Medulla oblongata (tissue), 1 donor: ENCODE data around the gene LBX2.

Experiments used
- DNase-seq: peaks from one replicate; pipeline ENCODE4 v3.0.0-alpha.2; 2015; ENCODE audit errors: extremely low spot score

LBX2 gene, protein sequence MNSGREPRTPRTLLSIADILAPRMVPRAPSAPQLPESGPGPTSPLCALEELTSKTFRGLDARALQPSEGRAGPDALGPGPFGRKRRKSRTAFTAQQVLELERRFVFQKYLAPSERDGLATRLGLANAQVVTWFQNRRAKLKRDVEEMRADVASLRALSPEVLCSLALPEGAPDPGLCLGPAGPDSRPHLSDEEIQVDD

DNA sequence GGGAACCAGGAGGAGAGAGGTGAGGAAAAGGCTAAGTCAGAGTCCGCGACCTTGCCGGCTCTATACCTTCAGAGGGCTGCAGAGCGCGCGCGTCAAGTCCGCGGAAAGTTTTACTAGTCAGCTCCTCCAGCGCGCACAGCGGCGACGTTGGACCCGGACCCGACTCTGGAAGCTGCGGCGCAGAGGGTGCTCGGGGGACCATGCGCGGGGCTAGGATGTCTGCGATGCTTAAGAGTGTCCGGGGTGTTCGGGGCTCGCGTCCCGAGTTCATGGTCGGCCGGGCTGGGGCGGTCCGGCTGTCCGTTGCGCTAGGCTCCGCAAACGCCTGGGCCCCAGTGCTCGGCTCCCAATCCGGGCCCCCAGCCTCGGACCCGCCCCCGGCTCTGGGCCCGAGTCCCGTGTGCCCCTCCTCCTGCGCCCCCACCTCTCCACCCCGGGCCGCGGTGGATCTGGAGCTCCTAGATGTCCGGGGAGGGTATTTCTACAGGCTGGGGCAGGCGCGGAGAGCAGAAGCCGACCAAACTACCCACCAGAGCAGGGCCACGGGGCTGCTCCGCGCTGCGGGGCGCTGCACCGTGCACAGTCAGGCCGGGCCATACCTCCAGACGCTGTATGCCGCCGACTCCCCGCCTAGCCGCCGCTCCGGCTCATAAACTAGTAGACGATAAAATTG, at the start of gene LBX2:
Gene LBX2 (minus strand): TSS at position 337 of the 673 bp plus-strand sequence. CDS start 66 bp downstream, at position 271.
- DNase-seq, result no peak

DNA sequence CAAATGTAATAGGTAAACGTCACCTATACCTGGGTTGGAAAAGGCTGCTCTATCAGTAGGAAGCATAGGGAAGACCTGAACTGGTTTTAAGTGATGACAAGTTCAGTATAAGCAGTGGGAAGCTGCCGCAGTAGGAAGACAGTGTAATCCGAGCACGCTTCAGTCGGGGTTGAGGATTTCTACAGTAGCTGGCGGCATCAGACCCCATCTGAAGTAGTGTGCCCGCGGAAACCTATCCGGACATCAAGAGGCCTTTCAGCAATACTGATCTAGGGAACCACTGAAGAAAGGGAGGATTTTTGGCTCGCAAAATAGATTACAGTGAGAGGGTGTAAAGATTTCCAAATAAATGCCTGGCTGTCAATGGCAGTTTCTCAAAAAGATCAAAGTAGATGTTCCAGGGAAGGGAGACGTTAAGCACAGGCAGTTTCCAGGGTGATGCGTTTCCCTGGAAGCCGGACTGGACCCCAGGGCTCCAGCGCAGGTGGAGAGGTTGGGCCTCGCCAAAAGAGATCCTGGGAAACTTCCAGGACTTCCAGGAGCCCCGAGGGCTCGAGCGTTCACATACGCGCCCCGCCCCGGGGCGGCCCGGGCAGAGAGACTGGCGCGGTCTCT, 49.0 kb upstream of the LBX2 start:
- DNase-seq, result no peak

DNA sequence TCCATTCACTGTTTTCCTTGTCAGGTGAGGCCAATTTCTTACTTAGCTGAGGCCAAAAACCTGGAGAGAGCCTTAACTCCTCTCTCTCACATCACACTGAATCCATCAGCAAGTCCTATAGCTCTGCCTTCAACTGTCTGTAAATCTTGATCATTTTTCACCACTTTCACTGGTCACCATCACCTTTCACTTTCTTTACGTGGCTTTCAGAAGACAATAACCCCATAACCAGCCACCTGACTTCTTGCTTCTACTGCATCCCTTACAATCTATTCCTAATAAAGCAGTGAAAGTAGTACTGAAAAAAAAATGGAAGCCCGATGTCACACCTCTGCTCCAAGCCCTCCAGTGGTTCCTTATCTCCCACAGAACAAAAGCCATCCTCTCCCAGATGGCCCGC, 46.6 kb upstream of the LBX2 start:
- no peak for DNase-seq

DNA sequence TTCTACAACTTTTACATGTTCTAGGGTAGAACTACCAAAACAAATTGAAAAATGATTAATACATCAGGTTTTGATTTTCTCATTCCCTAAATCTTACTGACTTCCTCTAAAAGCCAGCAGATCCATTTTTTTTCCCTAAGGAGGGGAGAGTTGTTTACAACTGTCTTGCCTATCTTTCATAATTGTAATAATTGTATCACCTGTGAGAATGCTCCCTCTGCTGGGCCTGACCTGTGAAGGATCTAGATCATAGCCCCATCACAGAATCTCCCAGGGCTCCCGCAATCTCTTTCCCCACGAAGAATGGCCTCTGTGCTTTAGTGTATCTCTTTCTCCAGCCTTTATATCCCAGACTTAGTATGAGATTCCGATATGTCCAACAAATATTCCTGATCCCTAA, 45.2 kb upstream of the LBX2 start:
- DNase-seq, result no peak

DNA sequence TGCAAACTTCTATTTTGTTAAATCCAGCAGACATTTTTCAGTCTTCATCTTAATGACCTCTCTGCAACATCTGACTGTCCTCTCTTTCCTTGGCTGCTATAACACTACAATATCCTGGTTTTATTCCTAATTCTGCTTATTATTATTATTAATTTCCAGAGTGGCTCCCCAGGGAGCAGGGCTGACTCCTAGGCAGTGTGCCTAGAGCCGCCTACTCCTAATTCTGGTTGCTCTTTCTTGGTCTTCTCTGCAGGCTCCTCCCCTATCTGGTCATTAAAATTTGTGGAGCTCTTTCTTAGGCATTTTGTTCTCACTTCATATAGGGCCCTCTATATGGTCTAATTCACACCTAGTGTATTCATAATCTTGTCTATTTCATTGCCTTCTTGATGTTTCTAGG, 43.6 kb upstream of the LBX2 start:
- no peak for DNase-seq

DNA sequence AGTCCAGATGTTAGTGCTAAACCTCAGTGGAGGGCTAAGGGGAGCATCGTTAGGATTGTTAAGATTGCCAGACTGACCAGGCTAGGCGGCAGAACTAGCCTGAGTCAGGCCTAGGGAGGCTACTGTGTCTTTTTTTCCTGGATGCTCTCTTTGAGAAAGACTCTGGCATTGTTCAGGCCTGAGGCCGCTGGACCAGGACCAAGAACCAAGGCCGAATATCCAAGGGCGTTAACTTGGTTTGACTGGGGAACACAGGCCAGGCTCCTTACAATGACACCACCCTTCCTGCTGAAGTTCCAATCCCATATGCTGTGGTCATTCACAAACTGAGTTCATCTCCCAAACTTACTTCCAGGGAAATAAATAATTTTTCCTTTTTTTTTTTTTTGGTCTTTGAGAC, 40.9 kb upstream of the LBX2 start:
- no peak for DNase-seq

DNA sequence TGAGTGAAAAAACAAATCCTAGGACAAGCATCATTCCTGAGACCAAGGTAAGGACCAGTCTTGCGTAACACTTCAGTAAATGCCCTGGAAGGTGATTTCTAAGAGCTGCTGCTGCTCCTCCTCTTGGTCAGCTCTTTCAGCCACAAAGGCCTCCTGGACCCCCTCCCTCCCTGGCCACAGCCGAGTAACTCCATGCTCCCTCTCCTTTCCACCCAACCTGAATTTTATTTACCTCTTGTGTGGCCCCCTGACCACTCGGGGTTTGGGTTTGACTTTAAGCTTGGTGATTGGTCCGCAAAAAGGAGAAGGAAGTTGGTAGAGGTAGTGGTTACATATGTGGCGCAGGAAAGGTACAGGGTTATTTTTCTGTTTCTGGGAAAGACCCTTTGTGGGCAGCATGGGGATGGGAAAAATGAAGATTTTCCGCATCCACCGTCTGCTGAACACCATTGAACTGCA, 39.5 kb upstream of the LBX2 start:
- DNase-seq, result no peak

DNA sequence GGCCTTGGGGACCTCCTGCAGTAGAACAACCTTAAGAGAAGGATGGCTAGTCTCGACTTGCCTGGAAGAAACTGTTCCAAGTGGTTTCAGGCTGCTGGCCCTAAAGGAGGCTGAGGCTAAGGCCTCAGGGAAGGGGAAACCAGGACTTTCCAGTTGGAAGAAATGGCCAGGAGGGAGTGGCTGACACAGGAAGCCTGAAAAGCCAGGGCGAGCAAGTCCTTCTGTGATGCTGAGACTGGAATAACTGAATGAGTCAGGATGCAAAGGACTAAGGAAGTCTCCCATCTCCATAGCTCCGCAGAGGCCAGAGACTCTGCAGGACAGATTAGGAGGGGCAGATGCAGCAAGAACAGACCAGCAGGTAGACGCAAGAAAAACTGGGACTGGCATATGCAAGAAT, 37.7 kb upstream of the LBX2 start:
- no peak for DNase-seq

DNA sequence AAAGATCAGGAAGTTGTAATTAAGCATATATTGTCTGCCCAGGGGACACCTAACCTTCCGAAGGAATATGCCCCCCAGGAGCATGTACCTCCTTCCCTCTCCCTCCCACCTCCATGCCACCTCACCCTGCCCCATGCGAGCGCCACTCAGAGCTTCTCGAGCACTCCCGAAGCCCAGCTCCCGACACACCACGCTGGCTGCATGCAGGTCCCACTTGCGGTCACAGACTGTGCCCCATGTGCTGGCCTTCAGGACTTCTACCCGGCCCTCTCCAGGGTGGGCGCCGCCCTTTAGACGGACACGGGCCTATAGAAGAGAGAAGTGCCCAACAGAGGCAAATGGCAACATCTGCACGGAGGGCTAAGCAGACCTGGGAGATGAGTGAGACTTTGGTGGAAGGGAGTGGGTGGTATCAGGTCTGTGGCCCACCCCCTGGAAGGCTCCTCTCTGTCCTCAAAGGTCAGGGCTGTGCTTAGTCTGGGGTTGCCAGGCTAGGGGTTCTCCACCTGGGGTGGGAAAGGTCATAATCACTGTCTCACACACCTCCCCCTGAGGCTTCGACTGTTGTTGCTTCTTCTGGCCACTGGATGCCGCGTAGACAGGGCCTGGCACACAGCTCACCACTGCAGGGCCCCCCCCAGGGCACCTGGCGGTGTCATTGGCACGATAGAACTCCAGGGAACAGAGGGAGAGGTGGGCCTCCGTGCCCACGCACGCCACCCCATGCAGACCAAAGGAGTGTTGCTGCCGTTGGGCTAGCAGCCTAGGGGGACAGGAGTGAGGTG, 37.0 kb upstream of the LBX2 start:
- DNase-seq, result no peak

DNA sequence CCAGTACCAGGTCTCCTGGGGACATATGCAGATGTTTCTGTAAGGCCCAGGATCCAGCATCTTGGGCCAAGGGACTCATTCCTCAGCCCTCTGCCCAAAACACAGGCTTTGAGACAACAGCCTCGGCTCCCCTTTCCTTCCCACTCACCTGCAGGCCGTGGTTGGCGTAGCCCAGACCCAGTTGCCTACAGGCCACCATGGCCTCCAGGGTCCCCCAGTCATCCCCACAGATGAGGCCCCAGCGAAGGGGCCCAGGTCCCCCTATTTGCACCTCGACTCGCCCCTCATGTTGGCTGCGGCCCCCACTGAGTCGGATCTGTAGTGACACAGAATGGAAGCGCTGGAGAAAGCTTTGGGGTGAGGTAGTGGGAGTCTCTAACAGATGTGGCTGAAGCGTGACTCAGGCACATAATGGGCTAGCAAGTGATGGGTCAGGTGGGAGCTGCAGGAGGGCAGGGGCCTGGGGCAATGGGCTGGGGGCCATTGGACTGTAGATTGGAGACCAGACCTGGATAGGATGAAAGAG, 36.1 kb upstream of the LBX2 start:
- no peak for DNase-seq

DNA sequence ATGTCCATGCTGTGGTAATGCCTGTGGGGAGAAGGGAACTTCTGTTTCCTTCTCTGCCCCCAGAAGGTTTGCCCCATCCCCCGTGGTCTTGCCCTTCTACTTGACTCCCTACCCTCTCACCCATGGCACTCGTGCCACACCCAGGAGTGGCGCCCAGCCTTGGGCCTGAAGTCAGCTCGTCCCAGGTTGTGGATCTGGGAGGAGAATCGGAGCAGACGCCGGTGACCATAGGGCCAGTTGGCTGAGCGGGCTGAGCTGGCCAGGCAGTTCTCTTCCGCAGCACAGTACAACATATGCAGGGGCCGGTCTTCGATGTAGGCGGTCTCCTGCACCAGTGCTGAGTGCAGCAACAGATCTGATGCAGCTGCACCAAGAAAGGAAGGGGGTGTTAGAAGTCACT, 35.0 kb upstream of the LBX2 start:
- no peak for DNase-seq

DNA sequence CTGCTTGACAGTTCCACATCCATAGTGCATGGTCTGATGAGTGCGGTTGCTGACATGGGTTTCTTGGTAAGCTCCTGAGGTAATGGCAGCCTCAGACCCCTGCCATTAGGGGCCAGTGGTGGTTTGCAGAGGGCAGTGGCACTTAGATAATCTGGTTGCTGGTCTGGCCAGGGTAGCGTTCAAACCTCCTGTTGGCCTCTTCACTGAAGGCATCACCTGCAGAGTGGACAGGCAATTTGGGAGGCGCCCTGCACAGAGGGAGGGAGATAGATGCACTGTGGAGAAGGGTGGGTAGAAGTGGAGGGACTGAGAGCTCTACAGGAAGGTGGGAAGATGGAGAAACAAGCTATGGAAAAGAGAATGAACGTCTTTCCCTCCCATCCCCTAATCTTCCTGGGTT, 34.1 kb upstream of the LBX2 start:
- DNase-seq, result no peak

DNA sequence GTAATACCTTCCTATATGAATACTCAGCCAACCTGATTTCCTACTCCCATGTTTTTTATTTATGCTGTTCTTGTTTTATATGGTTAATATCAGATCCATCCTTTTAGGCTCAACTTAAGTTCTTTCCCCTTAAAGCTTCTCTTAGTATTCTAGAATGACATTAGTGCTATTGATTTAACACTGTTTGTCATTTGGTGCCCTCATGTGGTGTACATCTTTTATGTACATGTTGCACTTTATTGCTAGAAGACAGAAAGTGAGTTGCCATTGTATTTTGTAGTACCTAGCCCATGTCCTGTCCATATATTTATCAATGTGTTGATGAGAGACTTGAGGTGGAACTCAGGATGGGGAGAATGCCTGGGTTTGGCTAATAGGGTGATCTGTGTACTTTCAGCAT, 32.8 kb upstream of the LBX2 start:
- DNase-seq, result peak; percentile 46

DNA sequence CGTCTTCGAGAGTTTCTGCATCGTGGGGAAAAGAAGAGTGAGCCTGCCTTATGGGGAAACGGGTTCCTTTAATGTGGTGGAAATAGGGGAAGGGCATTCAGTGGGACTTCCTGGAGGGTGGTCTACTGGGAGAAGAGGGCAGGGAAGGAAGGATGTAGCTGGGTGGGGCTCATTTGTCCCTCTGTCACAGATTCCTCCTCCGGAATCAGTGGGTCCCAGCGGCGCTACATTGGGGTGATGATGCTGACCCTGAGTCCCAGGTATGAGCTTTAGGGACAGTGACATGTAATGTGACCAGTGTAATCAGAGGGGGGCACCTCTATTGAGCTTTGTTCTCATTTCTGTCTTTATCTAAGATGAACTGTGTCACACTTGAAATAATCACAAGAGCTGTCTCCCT, 32.3 kb upstream of the LBX2 start:
- DNase-seq, result no peak

DNA sequence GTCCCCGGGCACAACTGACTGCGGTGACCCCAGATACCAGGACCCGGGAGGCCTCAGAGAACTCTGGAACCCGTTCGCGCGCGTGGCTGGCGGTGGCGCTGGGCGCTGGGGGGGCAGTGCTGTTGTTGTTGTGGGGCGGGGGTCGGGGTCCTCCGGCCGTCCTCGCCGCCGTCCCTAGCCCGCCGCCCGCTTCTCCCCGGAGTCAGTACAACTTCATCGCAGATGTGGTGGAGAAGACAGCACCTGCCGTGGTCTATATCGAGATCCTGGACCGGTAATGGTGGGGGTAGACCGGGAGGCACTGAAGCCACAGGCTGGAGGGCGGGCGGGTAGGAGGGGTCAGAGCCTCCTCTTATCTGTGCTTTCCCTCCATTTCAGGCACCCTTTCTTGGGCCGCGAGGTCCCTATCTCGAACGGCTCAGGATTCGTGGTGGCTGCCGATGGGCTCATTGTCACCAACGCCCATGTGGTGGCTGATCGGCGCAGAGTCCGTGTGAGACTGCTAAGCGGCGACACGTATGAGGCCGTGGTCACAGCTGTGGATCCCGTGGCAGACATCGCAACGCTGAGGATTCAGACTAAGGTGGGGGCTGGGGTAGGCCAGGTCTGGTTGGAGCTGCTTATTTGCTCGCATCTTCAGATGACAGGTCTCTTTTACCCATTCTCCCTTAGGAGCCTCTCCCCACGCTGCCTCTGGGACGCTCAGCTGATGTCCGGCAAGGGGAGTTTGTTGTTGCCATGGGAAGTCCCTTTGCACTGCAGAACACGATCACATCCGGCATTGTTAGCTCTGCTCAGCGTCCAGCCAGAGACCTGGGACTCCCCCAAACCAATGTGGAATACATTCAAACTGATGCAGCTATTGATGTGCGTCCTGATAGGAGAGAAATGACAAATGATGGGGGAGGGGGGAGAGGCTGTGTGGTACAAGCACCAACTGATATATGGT, 31.1 kb upstream of the LBX2 start:
- DNase-seq, result peak; percentile 42

DNA sequence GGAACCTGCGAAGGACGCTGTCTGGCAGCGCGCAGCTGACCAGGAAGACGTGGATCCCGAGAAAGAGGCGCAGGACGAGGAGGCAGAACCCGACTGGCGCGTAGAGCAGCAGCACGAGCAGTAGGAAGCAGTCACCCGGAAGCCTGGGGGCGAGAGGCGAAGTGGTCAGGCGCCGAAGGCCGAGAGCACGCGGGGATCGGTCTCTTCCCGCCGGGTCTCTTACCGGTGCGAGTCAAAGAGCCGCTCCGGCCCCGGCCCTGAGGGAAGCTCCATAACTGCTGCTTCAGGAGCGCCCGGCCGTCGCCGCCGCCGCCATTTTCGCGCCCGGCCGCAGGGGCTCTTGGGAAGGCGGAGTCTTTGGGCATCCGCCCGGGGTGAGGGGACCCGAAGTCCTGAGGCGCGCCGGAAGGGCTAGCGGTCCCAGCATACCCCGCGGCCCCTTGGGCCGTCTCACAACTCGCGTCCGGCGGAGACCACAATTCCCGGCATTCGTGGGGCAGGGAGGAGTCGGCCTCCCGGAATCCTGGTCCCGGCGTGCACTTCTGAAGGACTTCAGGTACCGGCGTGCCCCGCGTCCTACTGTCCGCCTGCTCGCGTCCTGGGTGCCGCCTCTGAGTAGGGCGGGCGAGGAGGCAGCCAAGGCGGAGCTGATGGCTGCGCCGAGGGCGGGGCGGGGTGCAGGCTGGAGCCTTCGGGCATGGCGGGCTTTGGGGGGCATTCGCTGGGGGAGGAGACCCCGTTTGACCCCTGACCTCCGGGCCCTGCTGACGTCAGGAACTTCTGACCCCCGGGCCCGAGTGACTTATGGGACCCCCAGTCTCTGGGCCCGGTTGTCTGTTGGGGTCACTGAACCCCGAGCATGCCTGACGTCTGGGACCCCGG, 30.2 kb upstream of the LBX2 start, which contains the start of the genes AUP1 and HTRA2:
Gene AUP1 (minus strand): TSS at position 350 of the 882 bp plus-strand sequence. CDS start 77 bp downstream, at position 273.
Gene HTRA2 (plus strand): TSS at position 577 of the 882 bp plus-strand sequence. CDS start 74 bp downstream, at position 651.
- peak; percentile 99 for DNase-seq

DNA sequence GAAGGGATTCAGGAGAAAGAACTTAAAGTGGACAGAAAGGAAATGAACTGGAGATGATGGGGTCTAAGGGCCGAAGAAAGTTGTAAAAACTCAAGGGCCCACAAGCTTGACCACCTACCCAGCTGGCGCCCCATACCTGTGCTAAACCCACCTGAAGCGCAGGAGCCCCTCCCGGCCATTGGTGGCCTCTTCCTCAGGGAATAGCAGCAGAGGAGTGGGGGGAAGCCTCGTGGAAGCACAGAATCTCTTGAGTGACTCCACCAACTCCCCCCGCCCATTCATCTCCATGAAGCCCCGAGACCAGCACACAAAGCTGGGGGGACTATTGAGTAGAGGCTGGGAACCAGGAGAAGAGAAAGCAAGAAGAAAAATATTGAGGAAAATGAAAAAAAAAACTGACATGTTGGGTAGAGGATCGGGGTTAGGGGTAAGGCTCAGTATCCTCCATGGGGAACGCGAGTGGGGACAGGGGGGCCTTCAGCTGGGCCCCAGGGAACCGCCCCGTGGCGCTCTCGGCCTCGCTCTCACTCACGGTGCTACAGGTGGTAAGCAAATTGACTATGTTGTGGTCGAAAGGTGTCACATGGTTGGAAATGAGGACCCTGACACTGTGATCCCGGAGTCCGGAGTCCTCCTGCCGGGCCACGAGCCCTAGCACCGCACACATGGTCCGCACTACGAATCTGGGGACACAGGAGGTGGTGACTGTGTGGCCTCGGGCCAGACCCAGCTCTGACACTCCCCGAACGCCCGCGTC, 29.4 kb upstream of the LBX2 start:
- DNase-seq, result no peak

DNA sequence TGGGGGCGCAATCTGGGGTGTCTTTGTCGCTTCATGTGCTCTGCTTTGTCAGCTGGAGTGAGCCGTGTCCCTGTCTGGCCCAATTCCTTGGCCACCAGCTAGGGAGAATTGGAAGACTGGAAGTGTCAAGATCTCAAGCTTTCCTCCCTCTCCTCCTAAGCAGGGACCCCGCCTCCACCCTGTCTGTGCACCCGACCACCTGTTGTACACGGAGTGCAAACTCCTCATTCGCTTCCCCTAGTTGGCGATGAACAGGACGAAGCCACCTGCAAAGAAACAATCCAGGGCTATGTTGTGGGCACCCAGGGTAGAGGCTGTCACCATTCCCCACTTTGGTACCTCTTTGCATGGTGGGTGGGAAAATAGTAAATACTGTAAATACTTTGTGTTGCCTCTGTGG, 28.3 kb upstream of the LBX2 start:
- DNase-seq, result no peak

DNA sequence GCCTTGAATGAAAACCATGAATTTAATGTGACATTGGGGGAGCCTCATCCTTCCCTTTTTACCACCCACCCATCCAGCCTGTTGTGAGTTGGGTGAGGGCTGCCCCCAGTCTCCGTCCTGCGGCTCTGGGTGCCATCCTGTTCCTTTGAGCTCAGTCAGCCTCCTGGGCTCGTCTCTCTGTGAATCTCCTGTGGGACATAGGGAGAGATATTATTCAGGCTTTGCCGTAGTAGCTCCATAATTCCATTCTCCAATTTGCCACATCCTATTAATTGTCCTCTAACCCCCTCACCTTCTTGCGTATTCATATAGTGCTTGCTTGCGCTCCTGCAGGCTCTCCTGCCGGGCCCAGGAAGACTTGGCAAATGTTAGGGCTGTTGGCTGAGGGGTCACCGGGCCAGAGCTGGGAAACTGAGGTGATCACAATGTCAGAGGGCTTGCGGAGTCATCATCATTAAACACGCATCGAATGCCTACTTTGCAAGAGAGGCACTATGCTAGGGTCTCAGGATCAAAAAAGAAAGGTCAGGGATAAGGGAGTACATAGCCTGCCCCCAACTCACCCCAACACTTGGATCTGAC, 27.3 kb upstream of the LBX2 start:
- DNase-seq, result no peak
